HCT116 (cell line): ENCODE measurements around the gene MIPEP. TPM values are rescaled to one million over a fixed set of nuclear protein-coding genes. Genes with fewer than 3 reads are reported as not detected.

Experiments
- ATAC-seq: fragments of 200-7000 bp; cut with Tn5 transposase; 2 replicates; pipeline ENCODE4 v1.9.1; 2020; ENCODE audit warnings: mild to moderate bottlenecking, moderate library complexity
- BruUV-seq: library from RNA; stranded (reverse); fragments of 400-500 nt; replicated peaks from 2 replicates; lab custom pipeline; 2021; lab: Mats Ljungman, UMichigan
- CTCF ChIA-PET: fragments of 300-600 bp; sonication (Branson Sonifier 250); formaldehyde crosslinking; loops from one replicate; lab custom pipeline; 2021; ENCODE audit warnings: antibody characterized with exemption; lab: Charles Lee
- POLR2A ChIA-PET: fragments of 300-600, 350-600 bp; sonication (Branson Sonifier 250); formaldehyde crosslinking; loops from one replicate; lab custom pipeline; 2021; ENCODE audit warnings: antibody characterized with exemption; lab: Charles Lee
- RAD21 ChIA-PET, 2 experiments: fragments of 300-600 bp; sonication (Branson Sonifier 250); formaldehyde crosslinking; loops; one replicate each; lab custom pipeline; 2023; ENCODE audit warnings: low total read pairs in 2 of 2; ENCODE audit not compliant: uncharacterized antibody in 2 of 2, unreplicated experiment in 2 of 2, low non-redundant PET in 1 of 2; lab: Charles Lee
- DNase-seq: peaks from one replicate; pipeline ENCODE4 v3.0.0-alpha.2; 2010; ENCODE audit warnings: low read depth, low spot score
- H2AFZ ChIP-seq: fragments of 200-600 bp; shearing (Covaris generic), sonication (generic); 2 replicates; pipeline ENCODE4 v1.6.1; 2017; ENCODE audit warnings: low read depth, mixed run types, mixed read lengths, antibody characterized with exemption, low read length; ENCODE audit not compliant: poor library complexity, severe bottlenecking
- H3K27ac ChIP-seq: 2 replicates; pipeline ENCODE4 v1.5.1; 2012; ENCODE audit warnings: low read depth, low read length
- H3K27me3 ChIP-seq: fragments of 200-600 bp; sonication (generic); 2 replicates; pipeline ENCODE4 v1.6.1; 2016; ENCODE audit warnings: mixed run types, low read length, mixed read lengths; ENCODE audit not compliant: insufficient read depth
- H3K36me3 ChIP-seq, 2 experiments: fragments of 200-500 bp in 1 of 2; fragments of 200-600 bp in 1 of 2; sonication (Bioruptor generic) in 1 of 2; sonication (generic) in 1 of 2; 2 replicates each; pipeline versions ENCODE4 v1.5.1 to v1.6.1; 2014 to 2016; ENCODE audit warnings: low read length in 2 of 2, inconsistent platforms in 1 of 2, mixed read lengths in 1 of 2, mixed run types in 1 of 2; ENCODE audit not compliant: insufficient read depth in 2 of 2, control insufficient read depth in 1 of 2
- H3K4me1 ChIP-seq, 2 experiments: fragments of 200-600 bp in 1 of 2; sonication (generic) in 1 of 2; 2 replicates each; pipeline versions ENCODE4 v1.5.1 to v1.6.1; 2012 to 2017; ENCODE audit warnings: low read length in 2 of 2, inconsistent platforms in 1 of 2, mild to moderate bottlenecking in 1 of 2, mixed read lengths in 1 of 2, mixed run types in 1 of 2, moderate library complexity in 1 of 2; ENCODE audit not compliant: insufficient read depth in 2 of 2, control insufficient read depth in 1 of 2
- H3K4me2 ChIP-seq: fragments of 200-600 bp; sonication (generic); 2 replicates; pipeline ENCODE4 v1.6.1; 2017; ENCODE audit warnings: mixed run types, low read length, mixed read lengths
- H3K4me3 ChIP-seq, 2 experiments: fragments of 200-600 bp in 1 of 2; sonication (generic) in 1 of 2; replicated peaks in 1 of 2; 2 replicates each; pipeline ENCODE4 v1.5.1; 2011 to 2016; ENCODE audit warnings: low read length in 2 of 2, control low read depth in 1 of 2, low read depth in 1 of 2, mild to moderate bottlenecking in 1 of 2, mixed read lengths in 1 of 2, mixed run types in 1 of 2
- H3K79me2 ChIP-seq: fragments of 200-600 bp; sonication (generic); 2 replicates; pipeline ENCODE4 v1.6.1; 2017; ENCODE audit warnings: mild to moderate bottlenecking, mixed run types, low read length, moderate library complexity, mixed read lengths; ENCODE audit not compliant: insufficient read depth
- H3K9ac ChIP-seq: fragments of 200-600 bp; sonication (generic); 2 replicates; pipeline ENCODE4 v1.6.1; 2016; ENCODE audit warnings: low read length, mixed read lengths
- H3K9me2 ChIP-seq: fragments of 200-600 bp; sonication (generic), shearing (Covaris generic); 2 replicates; pipeline ENCODE4 v1.6.1; 2017; ENCODE audit warnings: mixed run types, mild to moderate bottlenecking, moderate library complexity; ENCODE audit not compliant: insufficient read depth
- H3K9me3 ChIP-seq, 2 experiments: fragments of 200-500 bp in 1 of 2; fragments of 200-600 bp in 1 of 2; sonication (Bioruptor generic) in 1 of 2; sonication (generic) in 1 of 2; 2 replicates each; pipeline ENCODE4 v1.6.1; 2014 to 2017; ENCODE audit warnings: low read length in 2 of 2, mixed read lengths in 2 of 2, inconsistent platforms in 1 of 2, low read depth in 1 of 2, mild to moderate bottlenecking in 1 of 2, mixed run types in 1 of 2, moderate library complexity in 1 of 2; ENCODE audit not compliant: control insufficient read depth in 1 of 2, insufficient read depth in 1 of 2
- H4K20me1 ChIP-seq: fragments of 200-600 bp; sonication (generic), shearing (Covaris generic); 2 replicates; pipeline ENCODE4 v1.6.1; 2017; ENCODE audit warnings: mixed run types, mild to moderate bottlenecking, moderate library complexity; ENCODE audit not compliant: insufficient read depth
- ATF3 ChIP-seq: IDR thresholded peaks from 2 replicates; pipeline ENCODE4 v1.6.1; 2012
- EGR1 ChIP-seq: IDR thresholded peaks from 2 replicates; pipeline ENCODE4 v1.6.1; 2012; ENCODE audit warnings: low read depth
- JUND ChIP-seq: IDR thresholded peaks from 2 replicates; pipeline ENCODE4 v1.6.1; 2012
- POLR2A ChIP-seq: IDR thresholded peaks from 2 replicates; pipeline ENCODE4 v1.7.0; 2011; ENCODE audit warnings: borderline replicate concordance; ENCODE audit not compliant: insufficient read depth, insufficient read length; ENCODE audit errors: extremely low read depth
- SRF ChIP-seq: IDR thresholded peaks from 2 replicates; pipeline ENCODE4 v1.6.1; 2012; ENCODE audit warnings: low read depth
- YY1 ChIP-seq: IDR thresholded peaks from 2 replicates; pipeline ENCODE4 v1.6.1; 2011; ENCODE audit warnings: low read length, low read depth, moderate library complexity, mild to moderate bottlenecking; ENCODE audit not compliant: insufficient replicate concordance; ENCODE audit errors: extremely low read depth
- ZNF274 ChIP-seq: fragments of 200-500 bp; sonication (Bioruptor generic); IDR thresholded peaks from 2 replicates; pipeline ENCODE4 v1.6.1; 2014; ENCODE audit warnings: mild to moderate bottlenecking, low read depth, low read length, inconsistent platforms
- intact Hi-C: fragments of 100-400 bp; cut with micrococcal nuclease; formaldehyde crosslinking; loops from 2 replicates; pipeline ENCODE4 v1.10.0; 2022
- total RNA-seq: library from RNA; stranded (reverse); gene quantifications from one replicate; pipeline ENCODE4 v1.2.1, GENCODE V29; 2021; ENCODE audit not compliant: unreplicated experiment
- TF ChIP-seq, protein P1 (sequence below): IDR thresholded peaks from 2 replicates; pipeline ENCODE4 v1.6.1; 2011; ENCODE audit warnings: mild to moderate bottlenecking, low read length, moderate library complexity; ENCODE audit not compliant: insufficient replicate concordance; ENCODE audit errors: extremely low read depth
- TF ChIP-seq, protein P2 (sequence below): IDR thresholded peaks from 2 replicates; pipeline ENCODE4 v1.6.1; 2012

MIPEP gene
- total RNA-seq, 1 experiment from 2014 or later = 33.3 TPM

DNA sequence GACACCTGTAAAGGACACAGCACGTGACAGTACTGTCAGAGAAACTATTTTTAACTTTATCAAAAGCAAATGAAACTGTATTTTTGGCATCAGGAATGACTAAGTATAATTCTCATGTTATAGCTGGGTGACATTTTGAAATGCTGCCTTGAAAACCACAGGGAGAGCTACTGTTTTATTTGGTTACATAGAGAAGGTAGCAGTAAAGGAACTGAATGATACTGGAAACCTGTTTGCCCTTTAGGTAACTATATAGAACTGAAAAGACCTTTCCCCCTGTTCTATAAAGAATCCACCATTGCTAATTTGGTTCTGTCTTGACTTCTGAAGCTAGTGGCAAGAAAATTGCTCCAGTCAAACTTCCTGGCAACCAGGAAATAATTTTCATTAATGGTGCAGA is 39.1 kb downstream of the MIPEP start:
- H3K27me3 ChIP-seq = no peaks in the 10 kb centered on the region
- no peak for TF ChIP-seq EGR1
- TF ChIP-seq, protein P1, sequence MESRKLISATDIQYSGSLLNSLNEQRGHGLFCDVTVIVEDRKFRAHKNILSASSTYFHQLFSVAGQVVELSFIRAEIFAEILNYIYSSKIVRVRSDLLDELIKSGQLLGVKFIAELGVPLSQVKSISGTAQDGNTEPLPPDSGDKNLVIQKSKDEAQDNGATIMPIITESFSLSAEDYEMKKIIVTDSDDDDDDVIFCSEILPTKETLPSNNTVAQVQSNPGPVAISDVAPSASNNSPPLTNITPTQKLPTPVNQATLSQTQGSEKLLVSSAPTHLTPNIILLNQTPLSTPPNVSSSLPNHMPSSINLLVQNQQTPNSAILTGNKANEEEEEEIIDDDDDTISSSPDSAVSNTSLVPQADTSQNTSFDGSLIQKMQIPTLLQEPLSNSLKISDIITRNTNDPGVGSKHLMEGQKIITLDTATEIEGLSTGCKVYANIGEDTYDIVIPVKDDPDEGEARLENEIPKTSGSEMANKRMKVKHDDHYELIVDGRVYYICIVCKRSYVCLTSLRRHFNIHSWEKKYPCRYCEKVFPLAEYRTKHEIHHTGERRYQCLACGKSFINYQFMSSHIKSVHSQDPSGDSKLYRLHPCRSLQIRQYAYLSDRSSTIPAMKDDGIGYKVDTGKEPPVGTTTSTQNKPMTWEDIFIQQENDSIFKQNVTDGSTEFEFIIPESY = no peak
- no peak for TF ChIP-seq YY1
- TF ChIP-seq SRF = no peak
- no peak for TF ChIP-seq ATF3
- TF ChIP-seq, protein P2, sequence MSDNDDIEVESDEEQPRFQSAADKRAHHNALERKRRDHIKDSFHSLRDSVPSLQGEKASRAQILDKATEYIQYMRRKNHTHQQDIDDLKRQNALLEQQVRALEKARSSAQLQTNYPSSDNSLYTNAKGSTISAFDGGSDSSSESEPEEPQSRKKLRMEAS = no peak
- no peak for TF ChIP-seq ZNF274
- H3K4me3 ChIP-seq = no peak overlapping the region
- DNase-seq (no peak), ATAC-seq (no peak)
- POLR2A ChIA-PET = no interaction called here
- no peaks in the 10 kb centered on the region for H3K9me3 ChIP-seq
- H2AFZ ChIP-seq = no peak overlapping the region
- intact Hi-C loops = no loop called here
- H3K79me2 ChIP-seq = no peaks in the 10 kb centered on the region
- BruUV-seq = no TSS peak
- H4K20me1 ChIP-seq = no peaks in the 10 kb centered on the region
- no peak overlapping the region for H3K9ac ChIP-seq
- CTCF ChIA-PET = no interaction called here
- RAD21 ChIA-PET = no interaction called here
- H3K4me1 ChIP-seq = no peaks in the 10 kb centered on the region
- H3K27ac ChIP-seq = no peak overlapping the region
- H3K36me3 ChIP-seq = no peaks in the 10 kb centered on the region; a peak in 1 of 4 replicates
- H3K9me2 ChIP-seq = no peaks in the 10 kb centered on the region
- no peak overlapping the region for H3K4me2 ChIP-seq

GRCh38 chr13:23849670-23850069 is 39.5 kb downstream of the MIPEP start:
- CTCF ChIA-PET = no interaction called here
- TF ChIP-seq, protein P2 = no peak
- no peak for TF ChIP-seq JUND
- TF ChIP-seq, protein P1 = no peak
- TF ChIP-seq POLR2A = no peak
- TF ChIP-seq SRF = no peak
- no peak overlapping the region for H3K9ac ChIP-seq
- no peak overlapping the region for H2AFZ ChIP-seq
- no peak for DNase-seq
- no peaks in the 10 kb centered on the region for H4K20me1 ChIP-seq
- ATAC-seq = no peak
- no TSS peak for BruUV-seq
- no peaks in the 10 kb centered on the region for H3K79me2 ChIP-seq
- H3K27me3 ChIP-seq = no peaks in the 10 kb centered on the region
- intact Hi-C loops = no loop called here
- H3K27ac ChIP-seq = no peak overlapping the region
- no peaks in the 10 kb centered on the region for H3K4me1 ChIP-seq
- RAD21 ChIA-PET = no interaction called here
- POLR2A ChIA-PET = no interaction called here
- no peaks in the 10 kb centered on the region; a peak in 1 of 4 replicates for H3K36me3 ChIP-seq
- no peaks in the 10 kb centered on the region for H3K9me3 ChIP-seq
- H3K4me2 ChIP-seq = no peak overlapping the region
- no peaks in the 10 kb centered on the region for H3K9me2 ChIP-seq
- no peak overlapping the region for H3K4me3 ChIP-seq
